Measurements from ENCODE around the gene NSG1.

The NSG1 gene

GRCh38 chr4:4374388-4375098, 12.4 kb upstream of the NSG1 start:
- no peak for DNase-seq

- no peak for DNase-seq
These were observed 10.8 kb upstream of the NSG1 start for GRCh38 chr4:4376074-4376473.

- DNase-seq, result no peak
These were observed 9.7 kb upstream of the NSG1 start for GRCh38 chr4:4377191-4377590.

DNA sequence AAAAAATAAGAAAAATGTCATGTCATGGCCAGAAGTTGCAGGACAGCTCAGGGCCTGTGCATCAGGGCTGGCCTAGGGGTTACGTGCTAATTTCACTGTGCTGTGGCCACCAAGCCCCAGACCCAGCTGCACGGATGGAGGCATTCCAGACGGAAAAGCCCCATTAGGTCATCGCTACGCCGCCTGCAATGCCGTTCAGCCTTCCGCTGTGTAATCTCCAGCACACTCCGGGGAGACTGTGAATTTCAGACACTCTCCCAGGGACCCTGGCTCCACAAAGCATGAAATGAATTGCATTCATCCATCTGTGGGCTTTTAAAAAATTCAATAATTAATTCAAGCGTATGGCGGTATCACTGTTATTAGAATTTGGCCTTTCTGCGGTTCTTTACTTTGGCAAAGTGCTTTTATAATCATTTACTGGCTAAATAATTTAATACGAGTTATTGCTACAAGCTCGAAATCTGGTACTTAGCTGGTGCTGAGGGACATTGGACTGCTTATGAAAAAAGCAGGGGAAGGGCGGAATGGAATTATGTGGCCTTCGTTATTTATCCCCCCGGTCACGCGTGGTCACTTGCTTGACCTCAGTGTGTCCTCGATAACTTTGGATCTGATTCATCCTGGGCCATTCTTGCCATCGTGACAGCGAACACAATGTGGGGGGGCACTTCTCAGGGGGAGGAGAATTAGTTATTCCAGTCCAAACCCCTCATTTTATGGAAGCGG, 9.0 kb upstream of the NSG1 start:
- DNase-seq, result no peak

DNA sequence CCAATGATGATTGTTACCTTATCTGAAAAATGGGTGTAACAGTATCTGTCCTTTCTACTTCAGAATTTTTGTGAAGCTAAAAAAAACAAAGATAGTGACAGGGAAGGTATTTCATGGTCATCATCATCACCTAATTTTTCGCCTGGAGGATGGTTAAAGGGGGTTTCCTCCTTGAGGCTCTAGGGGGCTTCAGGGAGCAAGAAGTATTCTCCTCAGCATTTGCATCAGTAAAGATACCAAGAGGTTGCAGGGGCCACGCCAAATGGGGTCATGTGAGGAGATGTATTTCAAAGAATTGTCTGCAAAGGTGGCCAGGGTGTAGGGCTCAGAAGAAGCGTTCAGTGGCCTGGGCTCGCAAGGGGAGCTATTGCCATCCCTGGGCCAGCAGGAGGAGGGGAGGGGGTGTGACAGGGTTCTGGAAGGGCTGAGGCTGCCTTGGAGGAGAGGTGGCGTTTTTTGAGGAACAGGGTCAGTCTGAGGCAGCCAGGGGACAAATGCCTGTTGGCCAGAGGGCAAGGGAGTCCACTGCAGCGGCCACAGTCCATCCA, 7.3 kb upstream of the NSG1 start:
- no peak for DNase-seq

- DNase-seq, result no peak
These were observed 3.8 kb upstream of the NSG1 start for GRCh38 chr4:4383085-4383484.

DNA sequence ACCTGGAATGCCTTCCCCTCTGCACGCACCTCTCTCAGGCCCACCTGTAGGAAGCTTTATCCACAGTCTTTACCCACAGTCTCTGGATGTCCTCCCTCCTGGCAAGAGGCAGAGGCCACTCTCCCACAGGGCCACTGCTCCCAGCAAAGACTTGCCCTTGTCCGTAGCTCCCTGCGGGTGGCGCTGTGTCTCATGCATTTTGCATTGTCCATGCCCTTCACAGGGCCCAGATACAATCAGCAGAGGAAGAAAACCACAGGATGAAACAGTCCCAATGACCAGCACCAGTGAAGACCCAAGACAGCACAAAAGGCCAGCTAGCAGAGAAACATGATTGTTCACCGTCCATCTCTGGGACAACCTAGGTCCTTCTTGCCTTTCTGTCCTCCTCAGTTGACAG, 2.1 kb upstream of the NSG1 start:
- no peak for DNase-seq

GRCh38 chr4:4385729-4386295, 1.1 kb upstream of the NSG1 start:
- no peak for DNase-seq

- DNase-seq, result no peak
These were observed 586 bp upstream of the NSG1 start for GRCh38 chr4:4386296-4386735.

- no peak for DNase-seq
These were observed 819 bp downstream of the NSG1 start for GRCh38 chr4:4387531-4388310.

DNA sequence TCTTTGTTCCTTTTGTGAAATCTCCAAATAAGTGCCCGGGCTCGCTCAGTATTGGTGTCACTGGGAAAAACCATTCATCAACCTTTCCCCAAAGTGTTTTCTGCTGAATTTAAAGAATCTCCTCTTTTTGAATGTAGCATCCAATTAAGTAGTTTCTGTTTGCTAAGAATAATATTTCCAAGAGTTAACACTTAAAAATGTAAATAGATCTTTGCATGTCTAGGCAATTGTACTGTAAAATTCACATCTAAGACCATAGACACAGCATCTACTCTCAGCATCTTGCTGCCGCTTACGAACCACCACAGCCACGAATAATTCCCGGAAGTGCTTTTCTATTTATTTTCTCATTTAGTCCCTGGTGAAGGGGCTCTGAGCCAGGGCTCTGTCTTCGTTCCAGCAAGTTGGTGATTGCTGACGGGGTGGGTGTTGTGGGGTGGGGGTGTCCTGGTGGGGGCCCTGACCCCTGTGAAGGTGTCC, 1.4 kb downstream of the NSG1 start:
- no peak for DNase-seq

DNA sequence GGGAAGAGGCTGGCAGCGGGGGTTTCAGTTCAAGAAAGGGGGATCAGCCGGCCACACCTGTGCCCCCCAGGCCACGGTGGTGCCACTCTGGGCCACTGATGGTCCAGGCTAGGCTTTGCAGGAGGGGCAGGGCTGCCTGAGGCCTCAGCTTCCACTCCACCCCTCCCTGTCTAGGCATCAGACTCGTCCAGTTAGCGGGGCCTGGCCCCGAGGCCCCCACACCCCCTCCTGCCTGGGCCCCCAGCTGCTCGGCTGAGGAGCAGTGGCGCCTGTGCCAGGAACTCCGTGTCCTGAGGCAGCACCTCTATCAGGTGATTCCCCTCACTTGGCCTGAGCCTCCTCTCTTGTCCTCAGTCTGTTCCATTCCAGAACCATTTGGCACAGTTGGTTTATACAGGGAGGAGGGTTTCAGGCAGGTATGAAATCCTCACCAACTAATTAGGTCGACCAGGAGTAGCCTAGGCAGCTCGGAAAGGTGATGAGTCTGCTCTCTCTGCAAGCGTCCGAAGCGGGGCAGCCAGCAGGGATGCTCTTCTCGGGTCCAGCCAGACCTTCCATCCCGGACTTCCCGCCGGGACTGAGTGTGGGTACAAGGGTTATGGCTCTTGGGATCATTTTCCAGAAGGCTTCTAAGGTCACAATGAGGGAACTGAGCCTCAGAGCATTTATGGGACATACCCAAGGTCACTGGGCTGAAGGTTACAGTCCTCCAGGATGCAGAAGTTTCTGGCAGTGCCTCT, 2.1 kb downstream of the NSG1 start:
- no peak for DNase-seq

GRCh38 chr4:4390046-4390445, 3.1 kb downstream of the NSG1 start:
- DNase-seq, result no peak

DNA sequence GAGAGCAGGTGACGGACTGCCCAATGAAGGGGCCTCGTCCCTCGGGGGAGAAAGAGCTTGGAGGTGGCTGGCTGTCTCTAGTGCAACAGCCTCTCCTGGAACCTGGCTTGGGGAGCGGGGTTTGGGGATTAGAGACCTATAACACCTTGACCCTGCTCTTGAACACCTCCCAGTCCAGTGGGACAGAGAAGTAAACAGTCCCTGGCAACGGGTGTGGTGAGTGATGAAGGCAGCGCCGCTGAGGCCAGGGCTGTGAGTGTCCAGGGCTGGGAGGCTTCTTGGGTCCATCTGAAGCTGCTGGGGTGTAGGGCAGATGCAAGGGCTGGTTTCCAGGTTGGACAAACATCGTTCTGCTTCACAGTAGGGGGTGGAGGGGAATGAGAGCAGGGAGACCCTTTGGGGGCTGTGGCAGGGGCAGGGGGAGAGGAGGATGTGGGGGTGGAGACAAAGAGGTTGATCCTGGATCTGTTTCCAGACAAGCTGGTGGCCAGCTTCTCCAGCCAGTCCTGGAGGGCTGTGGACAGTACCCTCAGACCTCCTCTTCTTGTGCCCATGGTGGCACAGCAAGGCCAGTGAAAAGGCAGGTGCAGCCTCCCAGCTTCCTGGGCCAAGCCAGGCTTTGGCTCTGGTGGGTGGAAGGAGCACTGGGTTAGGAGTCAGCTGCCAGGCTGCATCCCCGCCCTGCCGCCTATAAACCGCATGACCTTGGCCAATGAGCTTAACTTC, 3.8 kb downstream of the NSG1 start:
- DNase-seq, result no peak

- no peak for DNase-seq
These were observed 5.0 kb downstream of the NSG1 start for GRCh38 chr4:4391866-4392265.

DNA sequence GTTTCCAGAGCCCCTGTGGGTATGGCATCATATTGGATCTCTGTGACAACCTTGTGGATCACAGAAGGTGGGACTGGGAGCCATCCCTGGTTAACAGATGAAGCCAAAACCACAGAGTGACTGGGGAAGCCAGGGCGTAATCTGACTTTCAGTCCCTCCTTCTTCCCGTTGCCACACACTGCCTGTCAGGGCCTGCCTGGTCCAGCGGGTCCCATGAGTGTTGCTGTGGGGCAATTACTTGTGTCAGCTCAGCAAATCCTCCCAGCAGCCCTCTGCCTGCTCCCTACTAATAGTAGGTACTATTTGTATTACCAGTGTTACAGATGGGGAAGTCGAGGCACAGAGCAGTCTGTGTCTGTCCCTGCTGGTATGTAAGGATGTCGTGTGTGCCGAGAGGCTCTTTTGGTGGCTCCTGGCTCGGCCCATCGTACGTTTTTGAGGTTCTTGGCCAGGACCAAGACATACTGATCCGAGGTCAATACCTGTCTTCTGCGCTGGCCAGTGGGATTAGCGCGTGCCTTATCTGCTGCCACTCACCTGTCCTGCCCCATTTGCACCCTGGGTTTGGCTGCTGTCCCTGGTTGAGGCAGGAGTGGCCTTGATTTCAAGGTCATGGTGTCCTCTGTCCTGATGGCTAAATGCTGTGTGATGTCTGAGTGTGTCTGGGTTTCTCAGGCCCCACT, 5.7 kb downstream of the NSG1 start:
- no peak for DNase-seq

DNA sequence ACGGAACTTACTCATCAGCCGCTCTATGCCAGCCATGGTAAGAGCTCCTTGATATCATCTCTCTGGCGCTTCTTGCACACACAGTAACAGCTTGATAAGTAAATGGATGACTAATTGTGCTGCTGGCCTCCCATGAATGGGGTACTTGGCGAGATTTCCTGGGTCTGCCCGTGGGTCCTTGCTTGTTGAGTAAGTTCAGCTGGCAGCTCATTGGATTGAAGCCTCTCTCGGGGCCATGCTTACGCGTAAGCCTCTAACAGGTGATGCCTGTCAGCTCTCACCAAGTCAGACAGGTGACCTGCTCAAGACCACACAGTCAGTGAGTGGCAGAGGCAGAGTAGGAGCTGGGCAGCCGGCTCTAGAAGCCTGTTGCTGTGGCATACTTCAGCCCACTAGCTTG, 7.7 kb downstream of the NSG1 start:
- no peak for DNase-seq

DNA sequence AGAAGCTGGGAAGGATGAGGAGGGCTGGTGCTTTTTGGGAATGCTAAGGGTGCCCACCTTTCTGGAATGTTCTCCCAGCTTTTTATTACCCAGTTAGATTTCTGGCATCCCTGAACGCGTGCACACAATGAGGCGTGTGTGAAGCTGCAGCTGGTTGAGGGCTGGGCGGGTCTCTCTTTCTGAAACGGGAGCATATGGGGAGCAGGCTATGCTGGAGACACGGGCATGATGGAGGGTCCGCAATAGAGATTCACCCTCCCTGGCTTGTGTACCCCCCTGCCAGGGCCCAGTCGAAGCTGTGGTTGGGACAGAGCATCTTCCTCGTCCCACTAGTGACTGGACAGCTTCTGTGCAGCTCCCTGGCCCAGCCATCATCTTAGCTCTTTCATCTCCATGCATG, 8.5 kb downstream of the NSG1 start:
- no peak for DNase-seq

DNA sequence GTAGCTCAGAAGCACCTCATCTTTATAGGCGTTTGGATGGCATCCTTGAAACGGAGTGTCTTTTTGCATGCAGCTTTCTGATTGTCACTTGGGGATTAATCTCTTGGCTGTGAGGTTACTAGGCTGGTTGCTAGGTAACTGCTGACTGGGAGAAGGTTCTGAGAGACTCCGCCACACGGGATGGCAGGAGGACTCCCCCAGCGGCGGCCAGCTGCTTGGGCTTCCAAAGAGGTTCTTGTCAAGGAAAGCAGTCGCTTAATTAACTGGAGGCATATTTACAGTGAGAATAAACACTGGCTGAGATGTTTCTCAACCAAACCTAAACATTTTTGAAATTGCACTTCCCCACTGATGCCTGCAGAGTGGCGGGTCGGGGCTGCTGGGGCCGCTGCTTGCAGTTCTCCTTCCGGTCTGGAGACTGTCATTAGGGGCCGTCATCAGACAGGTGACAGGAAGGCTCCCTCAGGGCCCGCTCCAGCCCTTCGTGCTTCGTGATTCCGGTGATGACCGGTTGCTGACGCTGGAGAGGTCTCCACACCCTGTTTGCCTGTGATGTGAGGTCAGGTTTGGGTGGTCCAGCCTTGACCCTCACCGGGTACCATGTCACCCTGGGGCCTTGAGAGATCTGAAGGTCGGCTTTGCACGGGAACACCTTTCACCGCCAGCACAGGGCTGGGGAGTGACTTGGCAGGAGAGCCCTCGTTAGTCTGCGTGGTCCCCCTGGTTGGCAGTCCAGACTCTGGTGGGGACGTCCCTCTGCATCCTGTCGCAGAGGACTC, 9.1 kb downstream of the NSG1 start:
- DNase-seq, result peak; percentile 33

All from DMS 273 treated with DMSO at 0.1 percent for 48 hours (cell line).